ENCODE data around the gene DEFB132. TPM values are rescaled to one million over a fixed set of nuclear protein-coding genes. Genes with fewer than 3 reads are reported as not detected.
"Not testable (repeated sequence)": the region's sequence is repeated elsewhere in the genome, so short reads cannot be mapped to it uniquely, and the experiment has no call there.

DEFB132 gene
- total and polyA plus RNA-seq, 2 of the 13 experiments (the other 11 are each of a cell fraction or from before 2014, with no cell fraction given): not detected

GRCh38 chr20:252801-253200 lies 4.7 kb upstream of the DEFB132 start:
- Histone ChIP-seq H2AFZ (ENCODE audit: low read length) (no peak overlapping the region), H3K4me3 (replicated peaks in 1 of 3; ENCODE audit: insufficient read depth in 1 of 3, low read depth in 2 of 3, low read length in 3 of 3) (no peak overlapping the region), H4K20me1 (ENCODE audit: insufficient read depth, low read length) (no peaks in the 10 kb centered on the region), H3K27ac (ENCODE audit: extremely low read length, insufficient read depth, low read length) (no peak overlapping the region), H3K4me1 (ENCODE audit: insufficient read depth, low read length) (no peaks in the 10 kb centered on the region), H3K36me3 (replicated peaks in 1 of 2; ENCODE audit: control insufficient read depth in 1 of 2, insufficient read depth in 2 of 2, low read length in 2 of 2) (no peaks in the 10 kb centered on the region), H3K9me3 (ENCODE audit: low read length) (no peaks in the 10 kb centered on the region), H3K4me2 (ENCODE audit: low read depth, low read length) (no peak overlapping the region), H3K9ac (ENCODE audit: insufficient read depth, low read depth, low read length) (no peak overlapping the region), H3K79me2 (ENCODE audit: insufficient read depth, low read length) (no peaks in the 10 kb centered on the region), H3K27me3 (ENCODE audit: control insufficient read depth in 1 of 2, insufficient read depth in 2 of 2, low read length in 2 of 2) (peaks cover 4 to 30% of the 10 kb centered on the region in 2 experiments; a peak in 4 of 5 replicates)
- no TSS peak for BruUV-seq (replicated peaks)
- FAIRE-seq: no peak
- ATAC-seq: no peak
- WGBS (ENCODE audit: low lambda C conversion rate): 0% methylated on average over 2 of the region's 2 CpGs
- CTCF ChIA-PET (ENCODE audit: low intra/inter-chr PET ratio, low total read pairs): no interaction called here
- TF ChIP-seq ISX (CRISPR knock-in tag; conservative IDR thresholded peaks at IDR 0.05) (no peak), WIZ (CRISPR knock-in tag; IDR thresholded peaks at IDR 0.05) (no peak), CAMTA2 (CRISPR knock-in tag; IDR thresholded peaks at IDR 0.05; ENCODE audit: borderline replicate concordance) (no peak), ZNF790 (CRISPR knock-in tag; IDR thresholded peaks at IDR 0.05; ENCODE audit: borderline replicate concordance) (no peak), SOX5 (CRISPR knock-in tag; IDR thresholded peaks at IDR 0.05; ENCODE audit: borderline replicate concordance) (no peak), ZNF530 (CRISPR knock-in tag; IDR thresholded peaks at IDR 0.05; ENCODE audit: low read depth) (no peak), DZIP1 (CRISPR knock-in tag; IDR thresholded peaks at IDR 0.05) (no peak), PBX2 (CRISPR knock-in tag; IDR thresholded peaks at IDR 0.05) (no peak), MAFF (IDR thresholded peaks at IDR 0.05; ENCODE audit: low read depth, low read length) (no peak), ZNF343 (CRISPR knock-in tag; IDR thresholded peaks at IDR 0.05) (no peak), DBP (CRISPR knock-in tag; IDR thresholded peaks at IDR 0.05; ENCODE audit: not compliant biosample characterization) (no peak), ZNF451 (CRISPR knock-in tag; IDR thresholded peaks at IDR 0.05) (no peak), ARNTL (CRISPR knock-in tag; IDR thresholded peaks at IDR 0.05) (no peak), KLF16 (CRISPR knock-in tag; IDR thresholded peaks at IDR 0.05) (no peak)
- POLR2A ChIA-PET: interaction anchor here (1.2 kb wide), 1 partner anchor 14 kb away, joined by 3 read pairs; no protein-coding TSS in a partner anchor
- intact Hi-C loops (cut with micrococcal nuclease; ENCODE audit: unreplicated experiment) (no loop called here), in situ Hi-C loops (cut with HindIII; ENCODE audit: extremely low pct_ligation_motif_present, low pct_unique_long_range_greater_than_20kb) (no loop called here)
- DNase-seq (ENCODE audit: low spot score): no peak

- H3K9ac ChIP-seq (ENCODE audit: insufficient read depth, low read depth, low read length); CTCF ChIA-PET (ENCODE audit: low intra/inter-chr PET ratio, low total read pairs); H3K9me3 ChIP-seq (ENCODE audit: low read length); ATAC-seq; FAIRE-seq; H3K4me1 ChIP-seq (ENCODE audit: insufficient read depth, low read length); H3K4me2 ChIP-seq (ENCODE audit: low read depth, low read length); H2AFZ ChIP-seq (ENCODE audit: low read length); H3K27ac ChIP-seq (ENCODE audit: extremely low read length, insufficient read depth, low read length); DNase-seq (ENCODE audit: low spot score); in situ Hi-C loops (cut with HindIII; ENCODE audit: extremely low pct_ligation_motif_present, low pct_unique_long_range_greater_than_20kb); H3K36me3 ChIP-seq (replicated peaks in 1 of 2; ENCODE audit: control insufficient read depth in 1 of 2, insufficient read depth in 2 of 2, low read length in 2 of 2); H3K79me2 ChIP-seq (ENCODE audit: insufficient read depth, low read length); H3K4me3 ChIP-seq (replicated peaks in 1 of 3; ENCODE audit: insufficient read depth in 1 of 3, low read depth in 2 of 3, low read length in 3 of 3); H4K20me1 ChIP-seq (ENCODE audit: insufficient read depth, low read length); BruUV-seq (replicated peaks); intact Hi-C loops (cut with micrococcal nuclease; ENCODE audit: unreplicated experiment): not testable (repeated sequence)
- 12% methylated on average over 6 of the region's 6 CpGs for WGBS (ENCODE audit: low lambda C conversion rate)
- POLR2A ChIA-PET: interaction anchor here (1.2 kb wide), 1 partner anchor 13 kb away, joined by 3 read pairs; no protein-coding TSS in a partner anchor
- peaks cover 4 to 35% of the 10 kb centered on the region in 2 experiments; a peak in 4 of 5 replicates for H3K27me3 ChIP-seq (ENCODE audit: control insufficient read depth in 1 of 2, insufficient read depth in 2 of 2, low read length in 2 of 2)
Measured at GRCh38 chr20:253447-253846, 4.1 kb upstream of the DEFB132 start.

Measured in HepG2 (cell line).